Measurements from ENCODE around the gene PPTC7.
"Not testable (repeated sequence)": the region's sequence is repeated elsewhere in the genome, so short reads cannot be mapped to it uniquely, and the experiment has no call there.

PPTC7 gene

GRCh38 chr12:110585231-110585799, 2.2 kb upstream of the PPTC7 start:
- DNase-seq = no peak

- peak; percentile 72 for DNase-seq
These were observed 612 bp downstream of the PPTC7 start for GRCh38 chr12:110582276-110583136.

GRCh38 chr12:110581931-110582275, 1.2 kb downstream of the PPTC7 start:
- DNase-seq = no peak

- DNase-seq = no peak
These were observed 3.4 kb downstream of the PPTC7 start for GRCh38 chr12:110579535-110580253.

GRCh38 chr12:110578694-110579534, 4.2 kb downstream of the PPTC7 start:
- DNase-seq = no peak

- DNase-seq = no peak
These were observed 5.0 kb downstream of the PPTC7 start for GRCh38 chr12:110577864-110578693.

GRCh38 chr12:110576504-110576903, 6.6 kb downstream of the PPTC7 start:
- DNase-seq = no peak

- DNase-seq = no peak
These were observed 7.8 kb downstream of the PPTC7 start for GRCh38 chr12:110575326-110575725.

- DNase-seq = not testable (repeated sequence)
These were observed 8.3 kb downstream of the PPTC7 start for GRCh38 chr12:110574717-110575230.

- DNase-seq = no peak
These were observed 9.1 kb downstream of the PPTC7 start for GRCh38 chr12:110574044-110574443.

GRCh38 chr12:110570798-110571197, 12.3 kb downstream of the PPTC7 start:
- DNase-seq = not testable (repeated sequence)

GRCh38 chr12:110569838-110570237, 13.3 kb downstream of the PPTC7 start:
- DNase-seq = not testable (repeated sequence)

- no peak for DNase-seq
These were observed 14.4 kb downstream of the PPTC7 start for GRCh38 chr12:110568752-110569151.

- no peak for DNase-seq
These were observed 16.1 kb downstream of the PPTC7 start for GRCh38 chr12:110566993-110567392.

- DNase-seq = no peak
These were observed 16.9 kb downstream of the PPTC7 start for GRCh38 chr12:110565894-110566871.

- DNase-seq = no peak
These were observed 18.6 kb downstream of the PPTC7 start for GRCh38 chr12:110564471-110564991.

- no peak for DNase-seq
These were observed 19.2 kb downstream of the PPTC7 start for GRCh38 chr12:110563702-110564470.

GRCh38 chr12:110562386-110562785, 20.7 kb downstream of the PPTC7 start:
- DNase-seq = peak; percentile 18

- DNase-seq = no peak
These were observed 21.5 kb downstream of the PPTC7 start for GRCh38 chr12:110561471-110562201.

Measured in T-helper 9 cell (primary cell).